Bronchial epithelial cell (primary cell): ENCODE data around the gene AGTR1. TPM values are rescaled to one million over a fixed set of nuclear protein-coding genes. Genes with fewer than 3 reads are reported as not detected.

Experiments
- DNase-seq: peaks from one replicate; pipeline ENCODE4 v3.0.0-alpha.2; 2010; ENCODE audit warnings: low read depth
- FAIRE-seq: peaks from 2 replicates; lab custom pipeline; 2011; peaks lifted over from hg19 to GRCh38; lab: Jason Lieb, UNC
- H3K27me3 ChIP-seq: 2 replicates; pipeline ENCODE4 v1.5.1; 2011; ENCODE audit warnings: low read length; ENCODE audit not compliant: control insufficient read depth, insufficient read depth
- H3K36me3 ChIP-seq: 2 replicates; pipeline ENCODE4 v1.5.1; 2011; ENCODE audit warnings: low read length; ENCODE audit not compliant: control insufficient read depth, insufficient read depth
- H3K4me3 ChIP-seq: 2 replicates; pipeline ENCODE4 v1.5.1; 2011; ENCODE audit warnings: mild to moderate bottlenecking, low read depth, low read length, control low read depth
- CTCF ChIP-seq: IDR thresholded peaks from 2 replicates; pipeline ENCODE4 v1.5.1; 2011; ENCODE audit warnings: mild to moderate bottlenecking, moderate library complexity, low read length, control low read depth, inconsistent platforms; ENCODE audit not compliant: insufficient read depth, severe bottlenecking
- total RNA-seq: library from RNA; depleted of rRNA; stranded (reverse); fragments of >200 nt; gene quantifications from 2 replicates; pipeline ENCODE4 v1.2.1, GENCODE V29; 2014

Gene AGTR1
- total RNA-seq, 1 donor from 2014 or later, result not detected

GRCh38 chr3:148763156-148763680 is 65.5 kb downstream of the AGTR1 start:
- TF ChIP-seq CTCF, result no peak
- H3K36me3 ChIP-seq, result no peaks in the 10 kb centered on the region
- DNase-seq (no peak), FAIRE-seq (no peak)
- no peak overlapping the region for H3K4me3 ChIP-seq
- no peaks in the 10 kb centered on the region for H3K27me3 ChIP-seq

DNA sequence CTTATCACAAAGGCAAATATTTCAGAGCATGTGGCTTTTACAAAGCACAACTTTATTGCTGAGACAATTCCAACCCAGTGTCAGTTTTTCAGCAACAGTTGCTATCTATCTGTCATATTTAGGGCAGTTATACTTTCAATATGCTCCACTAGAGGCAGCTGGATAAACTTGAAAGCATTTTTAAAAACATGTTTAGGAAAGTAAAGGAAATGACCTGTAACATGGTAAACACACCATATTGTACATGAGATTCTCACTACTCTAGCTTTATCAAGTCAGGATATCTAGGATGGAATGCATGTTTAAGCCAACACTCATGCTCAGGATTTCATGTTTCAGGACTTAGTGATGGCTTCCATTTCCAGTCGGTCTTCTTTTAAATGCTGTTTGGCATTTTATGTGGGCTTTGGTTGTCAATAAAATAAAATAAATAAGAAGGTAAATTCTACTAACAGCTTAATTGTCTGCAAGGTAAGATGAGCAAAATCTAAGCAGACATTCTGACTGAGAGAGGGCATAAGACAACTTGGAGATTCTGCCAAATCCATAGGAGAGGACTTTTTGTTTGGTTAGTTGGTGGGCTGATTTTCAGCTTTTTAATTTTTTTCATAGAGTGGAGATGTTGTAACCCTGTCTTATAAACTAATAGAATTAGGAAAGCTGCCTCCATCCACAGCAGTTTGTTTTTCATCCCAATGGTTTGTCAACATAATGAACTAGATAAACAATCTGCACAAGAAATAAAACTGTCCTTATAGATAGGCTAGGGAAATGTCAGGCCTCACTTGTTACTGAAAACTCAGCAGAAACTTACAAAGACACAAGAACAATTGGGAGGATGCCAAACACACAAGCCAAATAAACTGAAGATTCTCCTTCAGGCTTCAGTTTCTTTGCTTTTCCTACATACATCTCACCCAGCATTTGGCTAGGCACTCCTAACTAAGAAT is 66.6 kb downstream of the AGTR1 start:
- TF ChIP-seq CTCF, result no peak

GRCh38 chr3:148772361-148772760 is 74.7 kb downstream of the AGTR1 start:
- DNase-seq (no peak), FAIRE-seq (no peak)
- no peak overlapping the region for H3K4me3 ChIP-seq
- H3K36me3 ChIP-seq, result no peaks in the 10 kb centered on the region
- TF ChIP-seq CTCF, result no peak
- no peaks in the 10 kb centered on the region for H3K27me3 ChIP-seq

More for the DNA sequence above, 66.6 kb downstream of the AGTR1 start:
- H3K27me3 ChIP-seq, result no peaks in the 10 kb centered on the region
- DNase-seq (no peak), FAIRE-seq (no peak)
- no peak overlapping the region for H3K4me3 ChIP-seq
- no peaks in the 10 kb centered on the region for H3K36me3 ChIP-seq

DNA sequence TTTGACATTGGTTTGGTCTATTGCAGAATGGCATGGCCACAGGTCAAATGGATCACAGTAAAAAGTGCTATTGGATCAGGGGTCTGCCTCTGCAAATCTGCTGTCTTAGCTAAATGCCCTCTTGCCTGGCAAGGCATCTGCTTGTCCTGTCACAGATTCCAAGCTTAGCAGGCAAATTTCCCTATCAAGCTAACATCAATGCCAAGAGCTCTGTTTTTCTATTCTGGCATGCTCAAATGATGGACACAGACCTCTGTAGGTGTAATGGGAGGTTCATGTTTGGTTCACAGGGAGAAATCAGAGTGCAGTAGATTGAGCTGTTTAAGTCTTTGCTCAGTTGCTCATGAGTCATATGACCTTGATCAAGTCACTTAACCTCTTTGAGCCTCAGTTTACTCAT is 75.1 kb downstream of the AGTR1 start:
- no peak for FAIRE-seq
- H3K36me3 ChIP-seq, result no peaks in the 10 kb centered on the region
- DNase-seq, result no peak
- TF ChIP-seq CTCF, result no peak
- no peak overlapping the region for H3K4me3 ChIP-seq
- H3K27me3 ChIP-seq, result no peaks in the 10 kb centered on the region

GRCh38 chr3:148773805-148774204 is 76.1 kb downstream of the AGTR1 start:
- DNase-seq, result no peak
- TF ChIP-seq CTCF, result no peak
- no peak for FAIRE-seq
- Histone ChIP-seq H3K36me3 (no peaks in the 10 kb centered on the region), H3K27me3 (no peaks in the 10 kb centered on the region), H3K4me3 (no peak overlapping the region)
